ENCODE measurements around the gene GLIS1. TPM values are rescaled to one million over a fixed set of nuclear protein-coding genes. Genes with fewer than 3 reads are reported as not detected.

GLIS1 gene
- polyA plus RNA-seq, 1 donor (not counting 4 experiments of a cell fraction or from before 2014, with no cell fraction given), result not detected

GRCh38 chr1:53462769-53463501 lies 276.0 kb downstream of the GLIS1 start:
- H3K79me2 ChIP-seq (ENCODE audit: control insufficient read depth, insufficient read depth, low read length), result no peaks in the 10 kb centered on the region
- DNase-seq (ENCODE audit: low read depth, low spot score) (no peak), FAIRE-seq (no peak)
- no peak overlapping the region for H3K4me3 ChIP-seq (ENCODE audit: control insufficient read depth in 2 of 3, extremely low read depth in 1 of 3, insufficient read depth in 2 of 3, low read depth in 1 of 3, low read length in 3 of 3)
- no peak overlapping the region for H3K9ac ChIP-seq (ENCODE audit: control insufficient read depth, extremely low read depth, insufficient read depth, low read length)
- H4K20me1 ChIP-seq (ENCODE audit: control insufficient read depth, extremely low read depth, insufficient read depth, low read length), result no peaks in the 10 kb centered on the region
- no peak overlapping the region for H3K27ac ChIP-seq (ENCODE audit: control insufficient read depth, insufficient read depth, low read length)
- no peaks in the 10 kb centered on the region for H3K36me3 ChIP-seq (ENCODE audit: control insufficient read depth in 2 of 2, extremely low read depth in 1 of 2, insufficient read depth in 2 of 2, low read length in 2 of 2)
- H2AFZ ChIP-seq (ENCODE audit: control insufficient read depth, low read length), result no peak overlapping the region
- no peaks in the 10 kb centered on the region for H3K9me3 ChIP-seq (ENCODE audit: control insufficient read depth, low read depth, low read length)
- H3K9me1 ChIP-seq (ENCODE audit: control insufficient read depth, extremely low read depth, insufficient read depth, low read length), result no peaks in the 10 kb centered on the region
- dilution Hi-C loops (cut with MboI; ENCODE audit: extremely low pct_ligation_motif_present, low sequenced_read_pairs), result no loop called here
- H3K27me3 ChIP-seq (ENCODE audit: control insufficient read depth, extremely low read depth, insufficient read depth, low read length), result peaks cover 4% of the 10 kb centered on the region
- no peaks in the 10 kb centered on the region for H3K4me1 ChIP-seq (ENCODE audit: control insufficient read depth, extremely low read depth, insufficient read depth, low read length)
- TF ChIP-seq CTCF (optimal IDR thresholded peaks at IDR 0.05 in 1 of 3, IDR thresholded peaks at IDR 0.05 in 1 of 3, conservative IDR thresholded peaks at IDR 0.05 in 1 of 3; ENCODE audit: extremely low read depth in 1 of 3, insufficient read depth in 2 of 3, low read length in 3 of 3) (no peak), EZH2 (IDR thresholded peaks at IDR 0.05; ENCODE audit: low read length) (no peak)
- H3K4me2 ChIP-seq (ENCODE audit: control insufficient read depth, extremely low read depth, insufficient read depth, low read depth, low read length), result no peak overlapping the region

DNA sequence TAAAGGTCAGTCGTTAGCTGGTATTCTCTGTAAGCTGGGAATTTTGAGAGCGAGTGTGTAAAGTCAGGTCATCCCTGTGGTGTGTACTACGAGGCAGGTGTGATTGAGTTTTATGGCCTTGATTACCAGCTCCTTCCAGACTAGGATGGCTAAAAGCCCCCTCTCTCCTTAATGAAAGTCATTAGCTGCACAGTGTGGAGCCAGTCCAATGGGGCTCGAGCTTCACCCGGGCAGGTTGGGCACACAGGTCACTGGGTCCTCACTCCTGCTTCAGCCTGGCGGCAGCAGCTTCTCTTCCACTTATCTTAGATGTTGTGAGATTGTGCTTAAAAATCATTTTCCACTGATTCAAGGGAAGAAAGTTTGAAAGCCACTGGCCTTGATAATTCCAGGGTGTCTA lies 276.8 kb downstream of the GLIS1 start:
- DNase-seq (ENCODE audit: low read depth, low spot score) (no peak), FAIRE-seq (no peak)
- TF ChIP-seq EZH2 (IDR thresholded peaks at IDR 0.05; ENCODE audit: low read length) (no peak), CTCF (optimal IDR thresholded peaks at IDR 0.05 in 1 of 3, IDR thresholded peaks at IDR 0.05 in 1 of 3, conservative IDR thresholded peaks at IDR 0.05 in 1 of 3; ENCODE audit: extremely low read depth in 1 of 3, insufficient read depth in 2 of 3, low read length in 3 of 3) (no peak)
- Histone ChIP-seq H3K27ac (ENCODE audit: control insufficient read depth, insufficient read depth, low read length) (no peak overlapping the region), H3K4me1 (ENCODE audit: control insufficient read depth, extremely low read depth, insufficient read depth, low read length) (no peaks in the 10 kb centered on the region), H4K20me1 (ENCODE audit: control insufficient read depth, extremely low read depth, insufficient read depth, low read length) (no peaks in the 10 kb centered on the region), H3K36me3 (ENCODE audit: control insufficient read depth in 2 of 2, extremely low read depth in 1 of 2, insufficient read depth in 2 of 2, low read length in 2 of 2) (no peaks in the 10 kb centered on the region), H2AFZ (ENCODE audit: control insufficient read depth, low read length) (no peak overlapping the region), H3K4me2 (ENCODE audit: control insufficient read depth, extremely low read depth, insufficient read depth, low read depth, low read length) (no peak overlapping the region), H3K9me1 (ENCODE audit: control insufficient read depth, extremely low read depth, insufficient read depth, low read length) (no peaks in the 10 kb centered on the region), H3K27me3 (ENCODE audit: control insufficient read depth, extremely low read depth, insufficient read depth, low read length) (peaks cover 4% of the 10 kb centered on the region), H3K79me2 (ENCODE audit: control insufficient read depth, insufficient read depth, low read length) (no peaks in the 10 kb centered on the region), H3K4me3 (ENCODE audit: control insufficient read depth in 2 of 3, extremely low read depth in 1 of 3, insufficient read depth in 2 of 3, low read depth in 1 of 3, low read length in 3 of 3) (no peak overlapping the region), H3K9me3 (ENCODE audit: control insufficient read depth, low read depth, low read length) (no peaks in the 10 kb centered on the region), H3K9ac (ENCODE audit: control insufficient read depth, extremely low read depth, insufficient read depth, low read length) (no peak overlapping the region)
- dilution Hi-C loops (cut with MboI; ENCODE audit: extremely low pct_ligation_motif_present, low sequenced_read_pairs), result no loop called here

All from keratinocyte (primary cell).